HEK293 (cell line): ENCODE data around the gene MMAB.

Source experiments
- CTCF ChIA-PET: fragments of 350-600 bp; formaldehyde crosslinking; extraction: SDS; loops from one replicate; lab custom pipeline; 2021; ENCODE audit warnings: antibody characterized with exemption; lab: Yijun Ruan, JAX
- POLR2A ChIA-PET: fragments of 300-600 bp; formaldehyde crosslinking; extraction: SDS; loops from one replicate; lab custom pipeline; 2020; ENCODE audit warnings: antibody characterized with exemption, inconsistent platforms; lab: Yijun Ruan, JAX
- H3K27ac ChIP-seq: fragments of 200-500 bp; sonication (Bioruptor generic); 2 replicates; pipeline ENCODE4 v1.5.1; 2014; ENCODE audit warnings: low read depth, low read length, control low read depth, inconsistent platforms; ENCODE audit errors: extremely low read depth
- H3K36me3 ChIP-seq, 2 experiments: fragments of 200-500 bp in 1 of 2; sonication (Bioruptor generic) in 1 of 2; 1 replicate in 1 of 2; 2 replicates in 1 of 2; pipeline ENCODE4 v1.5.1; 2014 to 2017; ENCODE audit warnings: inconsistent platforms in 2 of 2, low read length in 2 of 2; ENCODE audit not compliant: control insufficient read depth in 2 of 2, insufficient read depth in 1 of 2
- H3K4me1 ChIP-seq: fragments of 200-500 bp; sonication (Bioruptor generic); 2 replicates; pipeline ENCODE4 v1.5.1; 2014; ENCODE audit warnings: mild to moderate bottlenecking, low read length, inconsistent platforms; ENCODE audit not compliant: control insufficient read depth, insufficient read depth
- H3K4me3 ChIP-seq: 2 replicates; pipeline ENCODE4 v1.5.1; 2011; ENCODE audit warnings: low read depth, mild to moderate bottlenecking, control low read depth, low read length, moderate library complexity
- H3K9me3 ChIP-seq: fragments of 200-500 bp; sonication (Bioruptor generic); 2 replicates; pipeline ENCODE4 v1.5.1; 2014; ENCODE audit warnings: low read depth, low read length, inconsistent platforms; ENCODE audit not compliant: control insufficient read depth, insufficient read depth
- KLF1 ChIP-seq: fragments of 450-650 bp; formaldehyde crosslinking; IDR thresholded peaks from 2 replicates; pipeline ENCODE4 v1.5.1; 2016; ENCODE audit warnings: missing biosample characterization, missing genetic modification characterization
- KLF10 ChIP-seq: fragments of 450-650 bp; IDR thresholded peaks from 2 replicates; pipeline ENCODE4 v1.5.1; 2018; ENCODE audit warnings: missing biosample characterization, mild to moderate bottlenecking, missing genetic modification characterization
- KLF9 ChIP-seq: fragments of 450-650 bp; formaldehyde crosslinking; IDR thresholded peaks from 2 replicates; pipeline ENCODE4 v1.5.1; 2016; ENCODE audit warnings: missing biosample characterization, missing genetic modification characterization, low read depth
- ZBTB1 ChIP-seq: fragments of 450-650 bp; formaldehyde crosslinking; IDR thresholded peaks from 2 replicates; pipeline ENCODE4 v1.5.1; 2016; ENCODE audit warnings: missing biosample characterization, missing genetic modification characterization
- ZBTB17 ChIP-seq: fragments of 450-650 bp; formaldehyde crosslinking; IDR thresholded peaks from 2 replicates; pipeline ENCODE4 v1.5.1; 2016; ENCODE audit warnings: missing biosample characterization, missing genetic modification characterization
- ZFHX2 ChIP-seq: fragments of 450-650 bp; formaldehyde crosslinking; conservative IDR thresholded peaks from 2 replicates; pipeline ENCODE4 v1.5.1; 2016; ENCODE audit warnings: missing biosample characterization, missing genetic modification characterization
- ZIC2 ChIP-seq: fragments of 450-650 bp; formaldehyde crosslinking; IDR thresholded peaks from 2 replicates; pipeline ENCODE4 v1.5.1; 2016; ENCODE audit warnings: missing biosample characterization, missing genetic modification characterization
- ZNF157 ChIP-seq: fragments of 450-650 bp; formaldehyde crosslinking; IDR thresholded peaks from 2 replicates; pipeline ENCODE4 v1.5.1; 2016; ENCODE audit warnings: missing biosample characterization, missing genetic modification characterization
- ZNF280D ChIP-seq: fragments of 450-650 bp; formaldehyde crosslinking; IDR thresholded peaks from 2 replicates; pipeline ENCODE4 v1.5.1; 2016; ENCODE audit warnings: missing biosample characterization, missing genetic modification characterization
- ZNF302 ChIP-seq: fragments of 450-650 bp; formaldehyde crosslinking; IDR thresholded peaks from 2 replicates; pipeline ENCODE4 v1.5.1; 2016; ENCODE audit warnings: missing biosample characterization, missing genetic modification characterization, low read depth
- ZNF324 ChIP-seq: fragments of 450-650 bp; formaldehyde crosslinking; IDR thresholded peaks from 2 replicates; pipeline ENCODE4 v1.5.1; 2016; ENCODE audit warnings: missing biosample characterization, missing genetic modification characterization
- ZNF501 ChIP-seq: fragments of 450-650 bp; formaldehyde crosslinking; IDR thresholded peaks from 2 replicates; pipeline ENCODE4 v1.5.1; 2016; ENCODE audit warnings: missing biosample characterization, missing genetic modification characterization
- ZNF530 ChIP-seq: fragments of 450-650 bp; formaldehyde crosslinking; IDR thresholded peaks from 2 replicates; pipeline ENCODE4 v1.5.1; 2016; ENCODE audit warnings: low read depth, missing biosample characterization, missing genetic modification characterization
- ZNF629 ChIP-seq: fragments of 450-650 bp; formaldehyde crosslinking; IDR thresholded peaks from 2 replicates; pipeline ENCODE4 v1.5.1; 2017; ENCODE audit warnings: missing biosample characterization, missing genetic modification characterization
- ZNF768 ChIP-seq: fragments of 450-650 bp; formaldehyde crosslinking; IDR thresholded peaks from 2 replicates; pipeline ENCODE4 v1.5.1; 2018; ENCODE audit warnings: missing biosample characterization, mild to moderate bottlenecking, missing genetic modification characterization
- ZSCAN30 ChIP-seq: fragments of 450-650 bp; IDR thresholded peaks from 2 replicates; pipeline ENCODE4 v1.5.1; 2018; ENCODE audit warnings: missing biosample characterization, mild to moderate bottlenecking, missing genetic modification characterization, moderate library complexity
- TF ChIP-seq, protein P1 (sequence below): fragments of 450-650 bp; formaldehyde crosslinking; conservative IDR thresholded peaks from 2 replicates; pipeline ENCODE4 v1.5.1; 2016; ENCODE audit warnings: low read depth, missing biosample characterization, missing genetic modification characterization
- TF ChIP-seq, protein P2 (sequence below): fragments of 450-650 bp; formaldehyde crosslinking; IDR thresholded peaks from 2 replicates; pipeline ENCODE4 v1.5.1; 2017; ENCODE audit warnings: missing biosample characterization, missing genetic modification characterization
- TF ChIP-seq, protein P3 (sequence below): fragments of 450-650 bp; formaldehyde crosslinking; IDR thresholded peaks from 2 replicates; pipeline ENCODE4 v1.5.1; 2016; ENCODE audit warnings: missing biosample characterization, missing genetic modification characterization
- TF ChIP-seq, protein P4 (sequence below): fragments of 450-650 bp; formaldehyde crosslinking; IDR thresholded peaks from 2 replicates; pipeline ENCODE4 v1.5.0; 2017; ENCODE audit warnings: missing biosample characterization, missing genetic modification characterization, borderline replicate concordance
- TF ChIP-seq, protein P5 (sequence below): fragments of 450-650 bp; formaldehyde crosslinking; IDR thresholded peaks from 2 replicates; pipeline ENCODE4 v1.5.1; 2016; ENCODE audit warnings: missing biosample characterization, missing genetic modification characterization

The MMAB gene

GRCh38 chr12:109592905-109593272 is 19.6 kb upstream of the MMAB start:
- no peaks in the 10 kb centered on the region for H3K4me1 ChIP-seq
- no peak overlapping the region for H3K4me3 ChIP-seq
- H3K36me3 ChIP-seq: peaks cover 0 to 10% of the 10 kb centered on the region in 2 experiments; a peak in 2 of 3 replicates
- CTCF ChIA-PET: interaction anchor here (0.6 to 1.4 kb wide), 4 partner anchors 9 to 183 kb away, joined by 3 read pairs; no protein-coding TSS in a partner anchor
- POLR2A ChIA-PET: no interaction called here
- H3K9me3 ChIP-seq: no peaks in the 10 kb centered on the region
- TF ChIP-seq ZNF530 (tag by site-specific recombination) (no peak), ZNF629 (tag by site-specific recombination) (no peak), ZNF324 (tag by site-specific recombination) (no peak), KLF10 (no peak), ZBTB17 (tag by site-specific recombination) (no peak), KLF1 (tag by site-specific recombination) (no peak), ZBTB1 (no peak), ZIC2 (tag by site-specific recombination) (no peak), ZNF157 (no peak), ZNF501 (no peak)
- TF ChIP-seq, protein P1, sequence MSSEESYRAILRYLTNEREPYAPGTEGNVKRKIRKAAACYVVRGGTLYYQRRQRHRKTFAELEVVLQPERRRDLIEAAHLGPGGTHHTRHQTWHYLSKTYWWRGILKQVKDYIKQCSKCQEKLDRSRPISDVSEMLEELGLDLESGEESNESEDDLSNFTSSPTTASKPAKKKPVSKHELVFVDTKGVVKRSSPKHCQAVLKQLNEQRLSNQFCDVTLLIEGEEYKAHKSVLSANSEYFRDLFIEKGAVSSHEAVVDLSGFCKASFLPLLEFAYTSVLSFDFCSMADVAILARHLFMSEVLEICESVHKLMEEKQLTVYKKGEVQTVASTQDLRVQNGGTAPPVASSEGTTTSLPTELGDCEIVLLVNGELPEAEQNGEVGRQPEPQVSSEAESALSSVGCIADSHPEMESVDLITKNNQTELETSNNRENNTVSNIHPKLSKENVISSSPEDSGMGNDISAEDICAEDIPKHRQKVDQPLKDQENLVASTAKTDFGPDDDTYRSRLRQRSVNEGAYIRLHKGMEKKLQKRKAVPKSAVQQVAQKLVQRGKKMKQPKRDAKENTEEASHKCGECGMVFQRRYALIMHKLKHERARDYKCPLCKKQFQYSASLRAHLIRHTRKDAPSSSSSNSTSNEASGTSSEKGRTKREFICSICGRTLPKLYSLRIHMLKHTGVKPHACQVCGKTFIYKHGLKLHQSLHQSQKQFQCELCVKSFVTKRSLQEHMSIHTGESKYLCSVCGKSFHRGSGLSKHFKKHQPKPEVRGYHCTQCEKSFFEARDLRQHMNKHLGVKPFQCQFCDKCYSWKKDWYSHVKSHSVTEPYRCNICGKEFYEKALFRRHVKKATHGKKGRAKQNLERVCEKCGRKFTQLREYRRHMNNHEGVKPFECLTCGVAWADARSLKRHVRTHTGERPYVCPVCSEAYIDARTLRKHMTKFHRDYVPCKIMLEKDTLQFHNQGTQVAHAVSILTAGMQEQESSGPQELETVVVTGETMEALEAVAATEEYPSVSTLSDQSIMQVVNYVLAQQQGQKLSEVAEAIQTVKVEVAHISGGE (tag by site-specific recombination): no peak
- TF ChIP-seq, protein P2, sequence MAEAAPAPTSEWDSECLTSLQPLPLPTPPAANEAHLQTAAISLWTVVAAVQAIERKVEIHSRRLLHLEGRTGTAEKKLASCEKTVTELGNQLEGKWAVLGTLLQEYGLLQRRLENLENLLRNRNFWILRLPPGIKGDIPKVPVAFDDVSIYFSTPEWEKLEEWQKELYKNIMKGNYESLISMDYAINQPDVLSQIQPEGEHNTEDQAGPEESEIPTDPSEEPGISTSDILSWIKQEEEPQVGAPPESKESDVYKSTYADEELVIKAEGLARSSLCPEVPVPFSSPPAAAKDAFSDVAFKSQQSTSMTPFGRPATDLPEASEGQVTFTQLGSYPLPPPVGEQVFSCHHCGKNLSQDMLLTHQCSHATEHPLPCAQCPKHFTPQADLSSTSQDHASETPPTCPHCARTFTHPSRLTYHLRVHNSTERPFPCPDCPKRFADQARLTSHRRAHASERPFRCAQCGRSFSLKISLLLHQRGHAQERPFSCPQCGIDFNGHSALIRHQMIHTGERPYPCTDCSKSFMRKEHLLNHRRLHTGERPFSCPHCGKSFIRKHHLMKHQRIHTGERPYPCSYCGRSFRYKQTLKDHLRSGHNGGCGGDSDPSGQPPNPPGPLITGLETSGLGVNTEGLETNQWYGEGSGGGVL (tag by site-specific recombination): no peak
- TF ChIP-seq, protein P3, sequence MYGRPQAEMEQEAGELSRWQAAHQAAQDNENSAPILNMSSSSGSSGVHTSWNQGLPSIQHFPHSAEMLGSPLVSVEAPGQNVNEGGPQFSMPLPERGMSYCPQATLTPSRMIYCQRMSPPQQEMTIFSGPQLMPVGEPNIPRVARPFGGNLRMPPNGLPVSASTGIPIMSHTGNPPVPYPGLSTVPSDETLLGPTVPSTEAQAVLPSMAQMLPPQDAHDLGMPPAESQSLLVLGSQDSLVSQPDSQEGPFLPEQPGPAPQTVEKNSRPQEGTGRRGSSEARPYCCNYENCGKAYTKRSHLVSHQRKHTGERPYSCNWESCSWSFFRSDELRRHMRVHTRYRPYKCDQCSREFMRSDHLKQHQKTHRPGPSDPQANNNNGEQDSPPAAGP (tag by site-specific recombination): no peak
- no peak overlapping the region for H3K27ac ChIP-seq

DNA sequence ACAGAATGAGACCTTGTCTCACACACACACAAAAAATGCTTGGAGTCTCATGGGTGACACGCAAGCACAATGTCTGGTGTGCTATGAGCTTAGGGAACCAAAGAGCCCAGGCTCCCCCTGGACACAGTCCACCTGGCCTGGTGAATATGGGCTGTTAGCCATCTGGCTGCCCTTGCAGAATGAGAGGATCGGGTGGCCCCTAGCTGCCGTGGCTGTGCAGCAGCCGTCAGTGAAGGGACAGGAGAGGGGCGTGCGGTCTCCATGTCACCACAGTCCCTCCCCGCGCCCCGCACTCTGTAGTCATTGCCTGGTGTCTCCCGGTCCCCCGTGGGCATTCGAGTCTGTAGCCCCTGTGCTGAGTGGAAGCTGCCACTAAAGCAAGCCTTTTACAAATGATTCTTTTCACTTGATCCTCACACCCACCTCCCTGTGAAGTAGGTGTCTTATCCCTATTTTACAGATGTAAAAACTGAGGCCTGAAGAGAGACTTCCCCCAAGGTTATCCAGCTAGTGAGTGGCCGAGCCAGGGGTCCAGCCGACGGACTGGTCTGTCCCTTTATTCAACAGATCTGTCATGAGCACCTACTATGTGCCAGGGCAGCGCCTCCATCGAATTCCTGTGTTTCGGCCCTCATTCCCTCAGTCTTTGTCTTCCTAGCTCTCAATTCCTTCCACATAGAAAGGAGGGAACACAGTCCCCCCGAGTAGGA is 19.0 kb upstream of the MMAB start:
- Histone ChIP-seq H3K27ac (no peak overlapping the region), H3K4me1 (no peaks in the 10 kb centered on the region), H3K36me3 (peaks cover 0 to 11% of the 10 kb centered on the region in 2 experiments; a peak in 2 of 3 replicates), H3K4me3 (no peak overlapping the region), H3K9me3 (no peaks in the 10 kb centered on the region)
- POLR2A ChIA-PET: no interaction called here
- CTCF ChIA-PET: interaction anchor here (0.6 to 1.4 kb wide), 3 partner anchors 8 to 183 kb away, joined by 3 read pairs; no protein-coding TSS in a partner anchor
- TF ChIP-seq, protein P4, sequence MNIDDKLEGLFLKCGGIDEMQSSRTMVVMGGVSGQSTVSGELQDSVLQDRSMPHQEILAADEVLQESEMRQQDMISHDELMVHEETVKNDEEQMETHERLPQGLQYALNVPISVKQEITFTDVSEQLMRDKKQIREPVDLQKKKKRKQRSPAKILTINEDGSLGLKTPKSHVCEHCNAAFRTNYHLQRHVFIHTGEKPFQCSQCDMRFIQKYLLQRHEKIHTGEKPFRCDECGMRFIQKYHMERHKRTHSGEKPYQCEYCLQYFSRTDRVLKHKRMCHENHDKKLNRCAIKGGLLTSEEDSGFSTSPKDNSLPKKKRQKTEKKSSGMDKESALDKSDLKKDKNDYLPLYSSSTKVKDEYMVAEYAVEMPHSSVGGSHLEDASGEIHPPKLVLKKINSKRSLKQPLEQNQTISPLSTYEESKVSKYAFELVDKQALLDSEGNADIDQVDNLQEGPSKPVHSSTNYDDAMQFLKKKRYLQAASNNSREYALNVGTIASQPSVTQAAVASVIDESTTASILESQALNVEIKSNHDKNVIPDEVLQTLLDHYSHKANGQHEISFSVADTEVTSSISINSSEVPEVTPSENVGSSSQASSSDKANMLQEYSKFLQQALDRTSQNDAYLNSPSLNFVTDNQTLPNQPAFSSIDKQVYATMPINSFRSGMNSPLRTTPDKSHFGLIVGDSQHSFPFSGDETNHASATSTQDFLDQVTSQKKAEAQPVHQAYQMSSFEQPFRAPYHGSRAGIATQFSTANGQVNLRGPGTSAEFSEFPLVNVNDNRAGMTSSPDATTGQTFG (tag by site-specific recombination): no peak
- TF ChIP-seq ZNF302: no peak
- TF ChIP-seq, protein P5, sequence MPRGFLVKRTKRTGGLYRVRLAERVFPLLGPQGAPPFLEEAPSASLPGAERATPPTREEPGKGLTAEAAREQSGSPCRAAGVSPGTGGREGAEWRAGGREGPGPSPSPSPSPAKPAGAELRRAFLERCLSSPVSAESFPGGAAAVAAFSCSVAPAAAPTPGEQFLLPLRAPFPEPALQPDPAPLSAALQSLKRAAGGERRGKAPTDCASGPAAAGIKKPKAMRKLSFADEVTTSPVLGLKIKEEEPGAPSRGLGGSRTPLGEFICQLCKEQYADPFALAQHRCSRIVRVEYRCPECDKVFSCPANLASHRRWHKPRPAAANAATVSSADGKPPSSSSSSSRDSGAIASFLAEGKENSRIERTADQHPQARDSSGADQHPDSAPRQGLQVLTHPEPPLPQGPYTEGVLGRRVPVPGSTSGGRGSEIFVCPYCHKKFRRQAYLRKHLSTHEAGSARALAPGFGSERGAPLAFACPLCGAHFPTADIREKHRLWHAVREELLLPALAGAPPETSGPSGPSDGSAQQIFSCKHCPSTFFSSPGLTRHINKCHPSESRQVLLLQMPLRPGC (tag by site-specific recombination): no peak
- TF ChIP-seq ZNF280D (tag by site-specific recombination): no peak
- no peak for TF ChIP-seq ZBTB1
- no peak for TF ChIP-seq ZNF768 (tag by site-specific recombination)
- no peak for TF ChIP-seq ZFHX2 (tag by site-specific recombination)
- TF ChIP-seq KLF9 (tag by site-specific recombination): no peak
- TF ChIP-seq ZSCAN30 (tag by site-specific recombination): no peak
